Measurements from ENCODE around the gene ARL8A.

The ARL8A gene

DNA sequence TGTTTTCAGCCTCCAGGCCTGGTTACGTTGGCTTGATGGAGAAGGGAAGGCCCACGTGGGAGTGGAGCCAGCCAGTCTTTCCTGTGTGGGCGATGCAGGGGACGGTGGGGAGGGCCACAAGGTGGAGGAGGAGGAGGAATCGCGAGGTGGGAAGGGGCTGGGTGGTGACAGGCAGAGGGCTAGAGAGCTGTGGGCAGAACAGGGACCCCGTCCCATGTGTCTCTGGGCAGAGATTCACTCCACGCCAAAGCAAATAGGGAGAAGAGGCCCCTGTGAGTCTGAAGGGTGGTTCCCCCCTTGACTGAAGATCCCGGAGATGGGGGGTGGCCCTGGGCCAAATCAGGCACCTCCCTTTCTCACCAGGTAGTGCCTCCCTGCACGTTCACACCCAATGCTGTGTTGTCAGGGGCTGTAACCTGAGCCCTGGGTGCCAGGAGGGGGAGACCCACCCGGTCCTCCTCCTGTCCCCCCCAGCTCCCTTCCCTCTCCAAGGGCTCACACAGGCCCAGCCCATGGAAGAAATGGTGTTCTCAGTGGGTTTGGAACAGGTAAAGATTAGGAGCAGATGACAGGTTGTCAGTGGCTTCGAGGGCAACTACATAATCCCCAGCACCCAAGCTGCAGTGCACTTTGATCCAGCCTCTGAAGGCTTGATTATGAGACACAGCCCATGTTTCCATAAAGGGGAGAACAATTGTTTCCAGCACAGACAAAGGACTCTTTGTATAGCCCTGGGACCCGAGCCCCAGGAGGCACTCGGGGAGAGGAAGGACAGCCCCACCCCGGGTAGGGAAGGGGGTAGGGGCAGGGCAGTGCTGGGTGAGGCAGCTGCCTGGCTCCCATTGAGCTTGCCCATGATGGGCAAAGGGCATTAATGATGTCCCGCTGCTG, 59.5 kb downstream of the ARL8A start:
- ATAC-seq (no peak), DNase-seq (no peak)
- Mint-ChIP-seq H3K27me3 (no peaks in the 10 kb centered on the region), H3K4me1 (no peaks in the 10 kb centered on the region), H3K27ac (no peak overlapping the region), H3K36me3 (ENCODE audit: low read depth) (no peaks in the 10 kb centered on the region), H3K9me3 (no peaks in the 10 kb centered on the region), H3K4me3 (no peak overlapping the region)
